Measurements from ENCODE around the gene CRHR1.

DNA sequence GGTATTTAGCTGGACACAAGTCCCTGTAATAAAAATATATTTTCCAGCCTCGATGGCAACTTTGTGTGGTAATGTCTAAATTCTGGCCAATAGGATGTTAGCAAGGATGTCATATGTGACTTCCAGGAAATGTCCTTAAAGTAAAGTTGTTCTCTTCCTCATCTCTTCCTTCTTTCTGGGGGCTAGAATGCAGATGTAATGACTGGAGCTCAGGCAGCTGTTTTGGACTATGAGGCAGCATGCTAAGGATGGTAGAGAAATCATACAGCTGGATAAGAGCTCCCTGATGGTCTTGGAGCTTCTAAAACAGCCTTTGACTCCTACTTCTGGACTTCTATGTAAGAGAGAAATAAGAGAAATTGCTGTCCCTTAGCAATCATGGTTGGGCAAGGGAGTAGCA is 93.3 kb downstream of the CRHR1 start:
- TF ChIP-seq, protein P1, sequence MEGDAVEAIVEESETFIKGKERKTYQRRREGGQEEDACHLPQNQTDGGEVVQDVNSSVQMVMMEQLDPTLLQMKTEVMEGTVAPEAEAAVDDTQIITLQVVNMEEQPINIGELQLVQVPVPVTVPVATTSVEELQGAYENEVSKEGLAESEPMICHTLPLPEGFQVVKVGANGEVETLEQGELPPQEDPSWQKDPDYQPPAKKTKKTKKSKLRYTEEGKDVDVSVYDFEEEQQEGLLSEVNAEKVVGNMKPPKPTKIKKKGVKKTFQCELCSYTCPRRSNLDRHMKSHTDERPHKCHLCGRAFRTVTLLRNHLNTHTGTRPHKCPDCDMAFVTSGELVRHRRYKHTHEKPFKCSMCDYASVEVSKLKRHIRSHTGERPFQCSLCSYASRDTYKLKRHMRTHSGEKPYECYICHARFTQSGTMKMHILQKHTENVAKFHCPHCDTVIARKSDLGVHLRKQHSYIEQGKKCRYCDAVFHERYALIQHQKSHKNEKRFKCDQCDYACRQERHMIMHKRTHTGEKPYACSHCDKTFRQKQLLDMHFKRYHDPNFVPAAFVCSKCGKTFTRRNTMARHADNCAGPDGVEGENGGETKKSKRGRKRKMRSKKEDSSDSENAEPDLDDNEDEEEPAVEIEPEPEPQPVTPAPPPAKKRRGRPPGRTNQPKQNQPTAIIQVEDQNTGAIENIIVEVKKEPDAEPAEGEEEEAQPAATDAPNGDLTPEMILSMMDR (IDR thresholded peaks at IDR 0.05; ENCODE audit: insufficient read depth, low read length): no peak
- TF ChIP-seq POLR2AphosphoS5 (IDR thresholded peaks at IDR 0.05; ENCODE audit: low read depth) (no peak), GABPA (IDR thresholded peaks at IDR 0.05; ENCODE audit: low read depth) (no peak)
- TF ChIP-seq, protein P2, sequence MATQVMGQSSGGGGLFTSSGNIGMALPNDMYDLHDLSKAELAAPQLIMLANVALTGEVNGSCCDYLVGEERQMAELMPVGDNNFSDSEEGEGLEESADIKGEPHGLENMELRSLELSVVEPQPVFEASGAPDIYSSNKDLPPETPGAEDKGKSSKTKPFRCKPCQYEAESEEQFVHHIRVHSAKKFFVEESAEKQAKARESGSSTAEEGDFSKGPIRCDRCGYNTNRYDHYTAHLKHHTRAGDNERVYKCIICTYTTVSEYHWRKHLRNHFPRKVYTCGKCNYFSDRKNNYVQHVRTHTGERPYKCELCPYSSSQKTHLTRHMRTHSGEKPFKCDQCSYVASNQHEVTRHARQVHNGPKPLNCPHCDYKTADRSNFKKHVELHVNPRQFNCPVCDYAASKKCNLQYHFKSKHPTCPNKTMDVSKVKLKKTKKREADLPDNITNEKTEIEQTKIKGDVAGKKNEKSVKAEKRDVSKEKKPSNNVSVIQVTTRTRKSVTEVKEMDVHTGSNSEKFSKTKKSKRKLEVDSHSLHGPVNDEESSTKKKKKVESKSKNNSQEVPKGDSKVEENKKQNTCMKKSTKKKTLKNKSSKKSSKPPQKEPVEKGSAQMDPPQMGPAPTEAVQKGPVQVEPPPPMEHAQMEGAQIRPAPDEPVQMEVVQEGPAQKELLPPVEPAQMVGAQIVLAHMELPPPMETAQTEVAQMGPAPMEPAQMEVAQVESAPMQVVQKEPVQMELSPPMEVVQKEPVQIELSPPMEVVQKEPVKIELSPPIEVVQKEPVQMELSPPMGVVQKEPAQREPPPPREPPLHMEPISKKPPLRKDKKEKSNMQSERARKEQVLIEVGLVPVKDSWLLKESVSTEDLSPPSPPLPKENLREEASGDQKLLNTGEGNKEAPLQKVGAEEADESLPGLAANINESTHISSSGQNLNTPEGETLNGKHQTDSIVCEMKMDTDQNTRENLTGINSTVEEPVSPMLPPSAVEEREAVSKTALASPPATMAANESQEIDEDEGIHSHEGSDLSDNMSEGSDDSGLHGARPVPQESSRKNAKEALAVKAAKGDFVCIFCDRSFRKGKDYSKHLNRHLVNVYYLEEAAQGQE (IDR thresholded peaks at IDR 0.05; ENCODE audit: insufficient replicate concordance, low read depth): no peak

Measured in HL-60 (cell line).